NB4 (cell line): ENCODE measurements around the gene PKNOX2.

Experiments
- DNase-seq: peaks from one replicate; pipeline ENCODE4 v3.0.0; 2010; ENCODE audit warnings: low read depth
- H3K4me3 ChIP-seq: one replicate; pipeline ENCODE4 v1.5.1; 2011; ENCODE audit warnings: mild to moderate bottlenecking, low read depth, low read length, moderate library complexity
- CTCF ChIP-seq: IDR thresholded peaks from one replicate; pipeline ENCODE4 v1.5.1; 2012; ENCODE audit warnings: low read depth, low read length
- MAX ChIP-seq: IDR thresholded peaks from 2 replicates; pipeline ENCODE4 v1.6.1; 2011; ENCODE audit warnings: low read depth, low read length
- MYC ChIP-seq: IDR thresholded peaks from 2 replicates; pipeline ENCODE4 v1.6.1; 2011; ENCODE audit warnings: low read depth, low read length
- POLR2A ChIP-seq: IDR thresholded peaks from 2 replicates; pipeline ENCODE4 v1.6.1; 2011; ENCODE audit warnings: mild to moderate bottlenecking; ENCODE audit not compliant: insufficient read length; ENCODE audit errors: extremely low read depth

Gene PKNOX2

GRCh38 chr11:125325196-125325595 is 160.6 kb downstream of the PKNOX2 start:
- H3K4me3 ChIP-seq, result no peak overlapping the region
- TF ChIP-seq POLR2A, result no peak
- TF ChIP-seq MYC, result no peak
- no peak for TF ChIP-seq MAX
- TF ChIP-seq CTCF, result no peak
- no peak for DNase-seq

GRCh38 chr11:125326126-125326525 is 161.6 kb downstream of the PKNOX2 start:
- no peak overlapping the region for H3K4me3 ChIP-seq
- no peak for DNase-seq
- TF ChIP-seq MYC (no peak), MAX (no peak), CTCF (no peak)

GRCh38 chr11:125327518-125328224 is 163.1 kb downstream of the PKNOX2 start:
- H3K4me3 ChIP-seq, result no peak overlapping the region
- TF ChIP-seq MYC, result no peak
- no peak for TF ChIP-seq POLR2A
- TF ChIP-seq MAX, result no peak
- TF ChIP-seq CTCF, result no peak
- no peak for DNase-seq

DNA sequence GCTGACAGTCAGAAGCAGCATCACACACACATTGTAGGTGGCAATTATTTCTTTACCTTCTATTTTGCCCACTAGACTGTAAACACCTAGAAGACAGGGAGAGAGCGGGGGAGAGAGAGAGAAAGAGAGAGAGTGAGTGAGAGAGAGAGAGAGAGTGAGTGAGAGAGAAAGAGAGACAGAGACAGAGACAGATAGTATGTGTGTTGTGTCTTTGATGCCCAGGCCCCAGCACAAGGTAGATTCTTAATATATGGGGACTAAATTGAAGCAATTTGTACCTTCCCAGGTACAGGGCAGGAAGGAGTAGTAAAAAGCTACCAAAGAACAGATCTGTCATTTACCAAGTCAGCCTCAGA is 163.7 kb downstream of the PKNOX2 start:
- no peak overlapping the region for H3K4me3 ChIP-seq
- DNase-seq, result no peak
- TF ChIP-seq MYC (no peak), POLR2A (no peak), CTCF (no peak), MAX (no peak)

DNA sequence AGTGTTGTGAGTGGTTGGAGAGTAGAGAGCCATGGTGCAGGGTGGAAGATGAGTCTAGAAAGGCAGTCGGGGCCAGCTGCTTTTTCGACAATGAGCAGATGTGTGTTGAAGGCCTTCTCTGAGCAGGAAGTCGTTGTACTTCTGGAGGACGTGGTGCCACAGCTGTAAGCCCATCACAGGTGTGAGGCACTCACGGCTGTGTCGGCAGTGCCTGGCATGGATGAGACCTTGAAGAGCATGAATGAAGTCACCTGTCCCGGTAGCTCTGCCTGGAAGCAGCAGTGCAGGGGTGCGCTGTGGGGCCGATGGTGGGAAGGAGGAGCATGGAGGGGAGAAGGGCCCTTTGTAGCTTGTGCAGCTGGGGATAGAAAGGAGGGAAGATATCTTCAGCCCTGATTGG is 165.2 kb downstream of the PKNOX2 start:
- TF ChIP-seq MYC (no peak), MAX (no peak), POLR2A (no peak), CTCF (no peak)
- no peak for DNase-seq
- H3K4me3 ChIP-seq, result no peak overlapping the region
